Caco-2 (cell line): ENCODE results near the gene ANTXRL. TPM values are rescaled to one million over a fixed set of nuclear protein-coding genes. Genes with fewer than 3 reads are reported as not detected.

Source experiments
- BruUV-seq: library from RNA; stranded (reverse); fragments of 400-500 nt; replicated peaks from 2 replicates; lab custom pipeline; 2021; lab: Mats Ljungman, UMichigan
- CTCF ChIA-PET: fragments of 300-600 bp; sonication (Branson Sonifier 250); formaldehyde crosslinking; loops from one replicate; lab custom pipeline; 2022; ENCODE audit warnings: antibody characterized with exemption; lab: Charles Lee
- POLR2A ChIA-PET: fragments of 300-600 bp; sonication (Branson Sonifier 250); formaldehyde crosslinking; loops from one replicate; lab custom pipeline; 2022; ENCODE audit warnings: antibody characterized with exemption; lab: Charles Lee
- DNase-seq, 2 experiments: peaks; one replicate each; pipeline versions ENCODE4 v3.0.0 to v3.0.0-alpha.2; 2020 to 2022
- H3K27me3 ChIP-seq: replicated peaks from 2 replicates; pipeline ENCODE4 v1.6.0; 2011; ENCODE audit warnings: low read length; ENCODE audit not compliant: control insufficient read depth, insufficient read depth
- H3K36me3 ChIP-seq: 2 replicates; pipeline ENCODE4 v1.5.1; 2011; ENCODE audit warnings: low read length; ENCODE audit not compliant: control insufficient read depth, insufficient read depth
- H3K4me1 ChIP-seq: fragments of 250-450 bp; sonication (Bioruptor Pico); 2 replicates; pipeline ENCODE4 v1.5.1; 2020; ENCODE audit warnings: mild to moderate bottlenecking
- H3K4me3 ChIP-seq: 2 replicates; pipeline ENCODE4 v1.5.1; 2011; ENCODE audit warnings: low read depth, mild to moderate bottlenecking, control low read depth, low read length
- H3K9me3 ChIP-seq: fragments of 250-450 bp; sonication (Bioruptor Pico); 2 replicates; pipeline ENCODE4 v1.5.1; 2020; ENCODE audit warnings: mild to moderate bottlenecking, moderate library complexity
- H3K27ac Mint-ChIP-seq: one replicate; pipeline ENCODE4 v1.8.0; 2022; ENCODE audit warnings: mixed read lengths; ENCODE audit not compliant: unreplicated experiment
- H3K27me3 Mint-ChIP-seq: one replicate; pipeline ENCODE4 v1.8.0; 2022; ENCODE audit warnings: mixed read lengths; ENCODE audit not compliant: insufficient read depth, unreplicated experiment
- H3K36me3 Mint-ChIP-seq: one replicate; pipeline ENCODE4 v1.8.0; 2022; ENCODE audit warnings: mild to moderate bottlenecking, mixed read lengths; ENCODE audit not compliant: insufficient read depth, unreplicated experiment
- H3K4me1 Mint-ChIP-seq: one replicate; pipeline ENCODE4 v1.8.0; 2022; ENCODE audit warnings: low read depth, mixed read lengths; ENCODE audit not compliant: unreplicated experiment
- H3K4me3 Mint-ChIP-seq: one replicate; pipeline ENCODE4 v1.8.0; 2022; ENCODE audit warnings: mild to moderate bottlenecking, moderate library complexity, mixed read lengths; ENCODE audit not compliant: unreplicated experiment
- H3K9me3 Mint-ChIP-seq: one replicate; pipeline ENCODE4 v1.8.0; 2022; ENCODE audit warnings: mixed read lengths; ENCODE audit not compliant: unreplicated experiment
- CTCF ChIP-seq, 2 experiments: fragments of 200-600 bp in 1 of 2; IDR thresholded peaks; 1 replicate in 1 of 2; 2 replicates in 1 of 2; pipeline versions ENCODE4 v1.5.1 to v1.8.0; 2011 to 2022; ENCODE audit warnings: antibody characterized with exemption in 1 of 2, control low read depth in 1 of 2, inconsistent platforms in 1 of 2, low read depth in 1 of 2, low read length in 1 of 2, mild to moderate bottlenecking in 1 of 2, moderate library complexity in 1 of 2; ENCODE audit not compliant: insufficient read depth in 1 of 2, severe bottlenecking in 1 of 2, unreplicated experiment in 1 of 2
- intact Hi-C: fragments of 100-400 bp; cut with micrococcal nuclease; formaldehyde crosslinking; loops from one replicate; pipeline ENCODE4 v1.10.0; 2022; ENCODE audit not compliant: unreplicated experiment
- total RNA-seq: library from RNA; stranded (reverse); gene quantifications from 2 replicates; pipeline ENCODE4 v1.2.3, GENCODE V29; 2022

ANTXRL gene
- total RNA-seq, 1 experiment from 2014 or later: not detected

GRCh38 chr10:46321770-46322169, 35.0 kb downstream of the ANTXRL start:
- DNase-seq: no peak
- TF ChIP-seq CTCF (IDR thresholded peaks at IDR 0.05; ENCODE audit: insufficient read depth in 1 of 2, low read depth in 1 of 2, low read length in 1 of 2, severe bottlenecking in 1 of 2, unreplicated experiment in 1 of 2): no peak
- BruUV-seq: no TSS peak
- ChIA-PET CTCF (no interaction called here), POLR2A (no interaction called here)
- Histone ChIP-seq H3K4me3 (no peak overlapping the region), H3K9me3 (no peaks in the 10 kb centered on the region), H3K36me3 (no peaks in the 10 kb centered on the region), H3K4me1 (no peaks in the 10 kb centered on the region), H3K27me3 (no peaks in the 10 kb centered on the region)
- no peaks in the 10 kb centered on the region for H3K9me3 Mint-ChIP-seq
- no peaks in the 10 kb centered on the region for H3K36me3 Mint-ChIP-seq
- H3K4me3 Mint-ChIP-seq: no peak overlapping the region
- H3K4me1 Mint-ChIP-seq: no peaks in the 10 kb centered on the region
- H3K27me3 Mint-ChIP-seq: no peaks in the 10 kb centered on the region
- intact Hi-C loops: no loop called here
- no peak overlapping the region for H3K27ac Mint-ChIP-seq

GRCh38 chr10:46323176-46323575, 36.4 kb downstream of the ANTXRL start:
- no peaks in the 10 kb centered on the region for H3K27me3 Mint-ChIP-seq
- H3K9me3 ChIP-seq: no peaks in the 10 kb centered on the region
- no TSS peak for BruUV-seq
- intact Hi-C loops: no loop called here
- no peaks in the 10 kb centered on the region for H3K36me3 ChIP-seq
- TF ChIP-seq CTCF (IDR thresholded peaks at IDR 0.05; ENCODE audit: insufficient read depth in 1 of 2, low read depth in 1 of 2, low read length in 1 of 2, severe bottlenecking in 1 of 2, unreplicated experiment in 1 of 2): no peak
- H3K27ac Mint-ChIP-seq: no peak overlapping the region
- no peak overlapping the region for H3K4me3 Mint-ChIP-seq
- no peaks in the 10 kb centered on the region for H3K36me3 Mint-ChIP-seq
- no peaks in the 10 kb centered on the region for H3K27me3 ChIP-seq
- DNase-seq: no peak
- H3K4me1 Mint-ChIP-seq: no peaks in the 10 kb centered on the region
- POLR2A ChIA-PET: no interaction called here
- no peaks in the 10 kb centered on the region for H3K4me1 ChIP-seq
- CTCF ChIA-PET: no interaction called here
- no peak overlapping the region for H3K4me3 ChIP-seq
- H3K9me3 Mint-ChIP-seq: no peaks in the 10 kb centered on the region

- peak; percentile 41 to 64 for TF ChIP-seq CTCF (IDR thresholded peaks at IDR 0.05; ENCODE audit: insufficient read depth in 1 of 2, low read depth in 1 of 2, low read length in 1 of 2, severe bottlenecking in 1 of 2, unreplicated experiment in 1 of 2)
- Histone ChIP-seq H3K27me3 (no peaks in the 10 kb centered on the region), H3K9me3 (no peaks in the 10 kb centered on the region), H3K36me3 (no peaks in the 10 kb centered on the region), H3K4me3 (no peak overlapping the region), H3K4me1 (no peaks in the 10 kb centered on the region)
- Mint-ChIP-seq H3K4me3 (no peak overlapping the region), H3K27me3 (no peaks in the 10 kb centered on the region), H3K4me1 (no peaks in the 10 kb centered on the region), H3K27ac (no peak overlapping the region), H3K36me3 (no peaks in the 10 kb centered on the region), H3K9me3 (no peaks in the 10 kb centered on the region)
- intact Hi-C loops: loop anchor here (5.0 kb wide), 1 partner anchor 98 kb away; no protein-coding TSS in a partner anchor
- CTCF ChIA-PET: no interaction called here
- BruUV-seq: no TSS peak
- POLR2A ChIA-PET: no interaction called here
- no peak for DNase-seq
Measured at GRCh38 chr10:46325021-46325420, 38.2 kb downstream of the ANTXRL start.
